SU-DHL-6 (cell line): ENCODE results near the gene FPGS.

Source experiments
- H2AFZ ChIP-seq: fragments of 200-600 bp; sonication (generic); 2 replicates; pipeline ENCODE4 v1.6.1; 2014; ENCODE audit warnings: low read depth, mild to moderate bottlenecking, moderate library complexity, mixed read lengths, antibody characterized with exemption, low read length; ENCODE audit not compliant: severe bottlenecking
- H3F3A ChIP-seq: fragments of 200-600 bp; shearing (Covaris generic); 2 replicates; pipeline ENCODE4 v1.6.0; 2016; ENCODE audit warnings: antibody characterized with exemption, mild to moderate bottlenecking; ENCODE audit not compliant: insufficient read depth
- H3K27ac ChIP-seq: fragments of 200-600 bp; sonication (generic); 2 replicates; pipeline ENCODE4 v1.5.1; 2016; ENCODE audit warnings: low read depth, mild to moderate bottlenecking, low read length, moderate library complexity, mixed read lengths
- H3K27me3 ChIP-seq: fragments of 200-600 bp; sonication (generic), shearing (Covaris generic); 2 replicates; pipeline ENCODE4 v1.6.0; 2014; ENCODE audit warnings: mild to moderate bottlenecking, low read length
- H3K36me3 ChIP-seq: fragments of 200-600 bp; sonication (generic); 2 replicates; pipeline ENCODE4 v1.6.1; 2014; ENCODE audit warnings: mild to moderate bottlenecking, low read length, mixed read lengths
- H3K4me2 ChIP-seq: fragments of 300-600, 200-600 bp; shearing (Covaris generic), sonication (generic); 2 replicates; pipeline ENCODE4 v1.6.0; 2014; ENCODE audit warnings: low read length, low read depth, mild to moderate bottlenecking; ENCODE audit not compliant: poor library complexity, severe bottlenecking
- H3K4me3 ChIP-seq: fragments of 200-600 bp; sonication (generic); 2 replicates; pipeline ENCODE4 v1.5.1; 2014; ENCODE audit warnings: antibody characterized with exemption, low read length, mild to moderate bottlenecking, mixed read lengths; ENCODE audit not compliant: insufficient read depth, poor library complexity, severe bottlenecking
- H3K79me2 ChIP-seq: fragments of 200-600 bp; sonication (generic); 2 replicates; pipeline ENCODE4 v1.6.1; 2014; ENCODE audit warnings: mild to moderate bottlenecking, low read length, moderate library complexity; ENCODE audit not compliant: insufficient read depth
- H3K9ac ChIP-seq: fragments of 200-600 bp; sonication (generic); 2 replicates; pipeline ENCODE4 v1.7.0; 2014; ENCODE audit warnings: mild to moderate bottlenecking, low read length
- H3K9me2 ChIP-seq: fragments of 200-600 bp; sonication (generic); replicated peaks from 2 replicates; pipeline ENCODE4 v1.6.1; 2014; ENCODE audit warnings: low read length; ENCODE audit not compliant: insufficient read depth
- H3K9me3 ChIP-seq: fragments of 200-600 bp; sonication (generic); 2 replicates; pipeline ENCODE4 v1.6.1; 2014; ENCODE audit warnings: low read length, mixed read lengths; ENCODE audit not compliant: insufficient read depth
- H4K20me1 ChIP-seq: fragments of 200-600 bp; sonication (generic); 2 replicates; pipeline ENCODE4 v1.6.1; 2014; ENCODE audit warnings: low read depth, mild to moderate bottlenecking, antibody characterized with exemption, low read length, moderate library complexity, mixed read lengths
- CTCF ChIP-seq: fragments of 200-600 bp; sonication (generic); IDR thresholded peaks from one replicate; pipeline ENCODE4 v1.5.1; 2017; ENCODE audit warnings: antibody characterized with exemption, mild to moderate bottlenecking, low read length, moderate library complexity; ENCODE audit not compliant: insufficient read depth, poor library complexity, severe bottlenecking
- EZH2phosphoT487 ChIP-seq: fragments of 200-600 bp; sonication (generic), shearing (Covaris generic); conservative IDR thresholded peaks from 2 replicates; pipeline ENCODE4 v1.6.1; 2018; ENCODE audit warnings: mild to moderate bottlenecking, antibody characterized with exemption, low read length, moderate library complexity, mixed read lengths

Gene FPGS

GRCh38 chr9:127769101-127769500 lies 33.6 kb upstream of the FPGS start:
- H2AFZ ChIP-seq: no peak overlapping the region
- H3K79me2 ChIP-seq: no peaks in the 10 kb centered on the region
- no peak overlapping the region for H3K9ac ChIP-seq
- no peak overlapping the region for H3K4me2 ChIP-seq
- no peak overlapping the region for H3K27ac ChIP-seq
- no peak overlapping the region for H3K4me3 ChIP-seq
- no peaks in the 10 kb centered on the region for H3K9me2 ChIP-seq
- H3F3A ChIP-seq: peaks cover 7% of the 10 kb centered on the region
- no peaks in the 10 kb centered on the region for H4K20me1 ChIP-seq
- H3K9me3 ChIP-seq: no peaks in the 10 kb centered on the region
- H3K27me3 ChIP-seq: no peaks in the 10 kb centered on the region
- no peak for TF ChIP-seq EZH2phosphoT487
- no peak for TF ChIP-seq CTCF
- no peaks in the 10 kb centered on the region for H3K36me3 ChIP-seq

- Histone ChIP-seq H4K20me1 (no peaks in the 10 kb centered on the region), H3K36me3 (no peaks in the 10 kb centered on the region), H3K27ac (no peak overlapping the region), H3K9me2 (no peaks in the 10 kb centered on the region), H3K9ac (peak overlapping the region; percentile 46), H3K79me2 (no peaks in the 10 kb centered on the region), H3F3A (peaks cover 7% of the 10 kb centered on the region), H3K27me3 (no peaks in the 10 kb centered on the region), H3K4me3 (no peak overlapping the region), H2AFZ (no peak overlapping the region), H3K9me3 (no peaks in the 10 kb centered on the region), H3K4me2 (peak overlapping the region; percentile 76)
- TF ChIP-seq CTCF: no peak
- TF ChIP-seq EZH2phosphoT487: no peak
These were observed 32.6 kb upstream of the FPGS start for GRCh38 chr9:127769929-127770582.

- Histone ChIP-seq H3K36me3 (no peaks in the 10 kb centered on the region), H3K4me2 (peak overlapping the region; percentile 76), H2AFZ (no peak overlapping the region), H4K20me1 (no peaks in the 10 kb centered on the region), H3F3A (peaks cover 7% of the 10 kb centered on the region), H3K9me2 (no peaks in the 10 kb centered on the region), H3K9me3 (no peaks in the 10 kb centered on the region), H3K27me3 (no peaks in the 10 kb centered on the region), H3K27ac (peak overlapping the region; percentile 4; the same call in 1 of the 2 replicates), H3K9ac (peak overlapping the region; percentile 46), H3K79me2 (no peaks in the 10 kb centered on the region), H3K4me3 (peak overlapping the region; percentile 55)
- no peak for TF ChIP-seq EZH2phosphoT487
- no peak for TF ChIP-seq CTCF
These were observed 32.1 kb upstream of the FPGS start for GRCh38 chr9:127770583-127770904.
